ENCODE results near the gene CTAG1B. TPM values are rescaled to one million over a fixed set of nuclear protein-coding genes. Genes with fewer than 3 reads are reported as not detected.
"Not testable (repeated sequence)": the region's sequence is repeated elsewhere in the genome, so short reads cannot be mapped to it uniquely, and the experiment has no call there.

Gene CTAG1B
- total and polyA plus RNA-seq, 2 donors (not counting 1 experiment from before 2014, with no cell fraction given) = 0.09 TPM; not detected in 1

GRCh38 chrX:154620767-154621414 is 1.8 kb upstream of the CTAG1B start:
- H3K27ac Mint-ChIP-seq; H3K4me1 Mint-ChIP-seq; DNase-seq; H3K27me3 ChIP-seq (replicated peaks in 1 of 4; ENCODE audit: control extremely low read depth in 1 of 4, control insufficient read depth in 3 of 4, insufficient read depth in 4 of 4, low read length in 3 of 4); H3K4me1 ChIP-seq (ENCODE audit: control insufficient read depth in 2 of 2, insufficient read depth in 2 of 2, low read length in 2 of 2); CTCF ChIA-PET; H4K20me1 ChIP-seq (ENCODE audit: control insufficient read depth, insufficient read depth, low read length, poor library complexity, severe bottlenecking); POLR2A ChIA-PET; H3K9me3 ChIP-seq (ENCODE audit: control extremely low read depth in 1 of 3, control insufficient read depth in 2 of 3, insufficient read depth in 1 of 3, low read length in 2 of 3); H3K27ac ChIP-seq (ENCODE audit: low read length in 2 of 2); H3K36me3 ChIP-seq (replicated peaks in 1 of 2; ENCODE audit: control extremely low read depth in 1 of 2, control insufficient read depth in 1 of 2, extremely low read depth in 1 of 2, insufficient read depth in 2 of 2, low read length in 1 of 2); H3K27me3 Mint-ChIP-seq; H2AFZ ChIP-seq (ENCODE audit: insufficient read depth, low read depth, low read length, poor library complexity, severe bottlenecking); H3K9me3 Mint-ChIP-seq (ENCODE audit: insufficient read depth); H3K9ac ChIP-seq (ENCODE audit: low read length); ATAC-seq (ENCODE audit: low read depth); H3K4me3 ChIP-seq (ENCODE audit: control extremely low read depth in 1 of 5, extremely low read depth in 1 of 5, insufficient read depth in 1 of 5, low read depth in 2 of 5, low read length in 4 of 5); H3K79me2 ChIP-seq (ENCODE audit: control insufficient read depth, insufficient read depth, low read length); intact Hi-C loops (cut with micrococcal nuclease); H3K4me3 Mint-ChIP-seq; H3K4me2 ChIP-seq (replicated peaks; ENCODE audit: low read depth, low read length, poor library complexity, severe bottlenecking): not testable (repeated sequence)
- no CpG with 5 or more reads among the region's 11 CpGs for WGBS (ENCODE audit: insufficient coverage)

- H3K9ac ChIP-seq (ENCODE audit: low read length); H2AFZ ChIP-seq (ENCODE audit: insufficient read depth, low read depth, low read length, poor library complexity, severe bottlenecking); H3K9me3 ChIP-seq (ENCODE audit: control extremely low read depth in 1 of 3, control insufficient read depth in 2 of 3, insufficient read depth in 1 of 3, low read length in 2 of 3); H3K79me2 ChIP-seq (ENCODE audit: control insufficient read depth, insufficient read depth, low read length); H3K4me2 ChIP-seq (replicated peaks; ENCODE audit: low read depth, low read length, poor library complexity, severe bottlenecking); H3K9me3 Mint-ChIP-seq (ENCODE audit: insufficient read depth); DNase-seq; ATAC-seq (ENCODE audit: low read depth); intact Hi-C loops (cut with micrococcal nuclease); H3K4me3 Mint-ChIP-seq; H3K27ac ChIP-seq (ENCODE audit: low read length in 2 of 2); H3K27ac Mint-ChIP-seq; H3K4me3 ChIP-seq (ENCODE audit: control extremely low read depth in 1 of 5, extremely low read depth in 1 of 5, insufficient read depth in 1 of 5, low read depth in 2 of 5, low read length in 4 of 5); H4K20me1 ChIP-seq (ENCODE audit: control insufficient read depth, insufficient read depth, low read length, poor library complexity, severe bottlenecking); H3K27me3 Mint-ChIP-seq; H3K4me1 ChIP-seq (ENCODE audit: control insufficient read depth in 2 of 2, insufficient read depth in 2 of 2, low read length in 2 of 2); POLR2A ChIA-PET; CTCF ChIA-PET; H3K27me3 ChIP-seq (replicated peaks in 1 of 4; ENCODE audit: control extremely low read depth in 1 of 4, control insufficient read depth in 3 of 4, insufficient read depth in 4 of 4, low read length in 3 of 4); H3K36me3 ChIP-seq (replicated peaks in 1 of 2; ENCODE audit: control extremely low read depth in 1 of 2, control insufficient read depth in 1 of 2, extremely low read depth in 1 of 2, insufficient read depth in 2 of 2, low read length in 1 of 2); H3K4me1 Mint-ChIP-seq: not testable (repeated sequence)
- no CpG with 5 or more reads among the region's 12 CpGs for WGBS (ENCODE audit: insufficient coverage)
Observed at GRCh38 chrX:154613586-154613985, 5.5 kb downstream of the CTAG1B start.

GRCh38 chrX:154611146-154611545 is 7.9 kb downstream of the CTAG1B start:
- H3K4me3 Mint-ChIP-seq; DNase-seq; H3K4me2 ChIP-seq (replicated peaks; ENCODE audit: low read depth, low read length, poor library complexity, severe bottlenecking); H3K79me2 ChIP-seq (ENCODE audit: control insufficient read depth, insufficient read depth, low read length); H3K27me3 Mint-ChIP-seq; intact Hi-C loops (cut with micrococcal nuclease); POLR2A ChIA-PET; H3K9me3 ChIP-seq (ENCODE audit: control extremely low read depth in 1 of 3, control insufficient read depth in 2 of 3, insufficient read depth in 1 of 3, low read length in 2 of 3); CTCF ChIA-PET; H4K20me1 ChIP-seq (ENCODE audit: control insufficient read depth, insufficient read depth, low read length, poor library complexity, severe bottlenecking); H3K9me3 Mint-ChIP-seq (ENCODE audit: insufficient read depth); H3K36me3 ChIP-seq (replicated peaks in 1 of 2; ENCODE audit: control extremely low read depth in 1 of 2, control insufficient read depth in 1 of 2, extremely low read depth in 1 of 2, insufficient read depth in 2 of 2, low read length in 1 of 2); ATAC-seq (ENCODE audit: low read depth); H3K27ac ChIP-seq (ENCODE audit: low read length in 2 of 2); H2AFZ ChIP-seq (ENCODE audit: insufficient read depth, low read depth, low read length, poor library complexity, severe bottlenecking); H3K4me1 Mint-ChIP-seq; H3K27me3 ChIP-seq (replicated peaks in 1 of 4; ENCODE audit: control extremely low read depth in 1 of 4, control insufficient read depth in 3 of 4, insufficient read depth in 4 of 4, low read length in 3 of 4); H3K27ac Mint-ChIP-seq; H3K9ac ChIP-seq (ENCODE audit: low read length); H3K4me3 ChIP-seq (ENCODE audit: control extremely low read depth in 1 of 5, extremely low read depth in 1 of 5, insufficient read depth in 1 of 5, low read depth in 2 of 5, low read length in 4 of 5); H3K4me1 ChIP-seq (ENCODE audit: control insufficient read depth in 2 of 2, insufficient read depth in 2 of 2, low read length in 2 of 2): not testable (repeated sequence)
- no CpG with 5 or more reads among the region's 12 CpGs for WGBS (ENCODE audit: insufficient coverage)

- H3K27me3 Mint-ChIP-seq = not testable (repeated sequence)
Observed at GRCh38 chrX:154608823-154609222, 10.3 kb downstream of the CTAG1B start.

More at GRCh38 chrX:154608823-154609222, 10.3 kb downstream of the CTAG1B start:
- DNase-seq; H3K27ac ChIP-seq (ENCODE audit: low read length in 2 of 2); H2AFZ ChIP-seq (ENCODE audit: insufficient read depth, low read depth, low read length, poor library complexity, severe bottlenecking); H3K4me1 ChIP-seq (ENCODE audit: control insufficient read depth in 2 of 2, insufficient read depth in 2 of 2, low read length in 2 of 2); H3K4me2 ChIP-seq (replicated peaks; ENCODE audit: low read depth, low read length, poor library complexity, severe bottlenecking); H3K9ac ChIP-seq (ENCODE audit: low read length); H3K4me3 ChIP-seq (ENCODE audit: control extremely low read depth in 1 of 5, extremely low read depth in 1 of 5, insufficient read depth in 1 of 5, low read depth in 2 of 5, low read length in 4 of 5); H3K4me3 Mint-ChIP-seq; H3K4me1 Mint-ChIP-seq; H3K9me3 ChIP-seq (ENCODE audit: control extremely low read depth in 1 of 3, control insufficient read depth in 2 of 3, insufficient read depth in 1 of 3, low read length in 2 of 3); H3K9me3 Mint-ChIP-seq (ENCODE audit: insufficient read depth); H3K27me3 ChIP-seq (replicated peaks in 1 of 4; ENCODE audit: control extremely low read depth in 1 of 4, control insufficient read depth in 3 of 4, insufficient read depth in 4 of 4, low read length in 3 of 4); ATAC-seq (ENCODE audit: low read depth); H3K27ac Mint-ChIP-seq; H4K20me1 ChIP-seq (ENCODE audit: control insufficient read depth, insufficient read depth, low read length, poor library complexity, severe bottlenecking); H3K36me3 ChIP-seq (replicated peaks in 1 of 2; ENCODE audit: control extremely low read depth in 1 of 2, control insufficient read depth in 1 of 2, extremely low read depth in 1 of 2, insufficient read depth in 2 of 2, low read length in 1 of 2); POLR2A ChIA-PET; CTCF ChIA-PET; H3K79me2 ChIP-seq (ENCODE audit: control insufficient read depth, insufficient read depth, low read length); intact Hi-C loops (cut with micrococcal nuclease): not testable (repeated sequence)
- no CpG with 5 or more reads among the region's 12 CpGs for WGBS (ENCODE audit: insufficient coverage)

Data from B cell (primary cell).